Stromal cell of bone marrow (primary cell): ENCODE data around the gene TMEM43.
A peak's percentile ranks its signal among the peaks of the same experiment; 100 is the strongest.

Source experiments
- DNase-seq: peaks from one replicate; pipeline ENCODE4 v3.0.0-alpha.2; 2012; ENCODE audit warnings: low read depth

TMEM43 gene

GRCh38 chr3:14138109-14138877 lies 13.4 kb downstream of the TMEM43 start:
- no peak for DNase-seq

GRCh38 chr3:14138878-14139655 lies 14.2 kb downstream of the TMEM43 start:
- DNase-seq, result no peak

GRCh38 chr3:14139771-14140170 lies 14.9 kb downstream of the TMEM43 start:
- DNase-seq, result no peak

GRCh38 chr3:14140668-14141067 lies 15.8 kb downstream of the TMEM43 start:
- no peak for DNase-seq

- DNase-seq, result no peak
Measured at GRCh38 chr3:14141144-14141543, 16.3 kb downstream of the TMEM43 start.

- no peak for DNase-seq
Measured at GRCh38 chr3:14141602-14142341, 16.9 kb downstream of the TMEM43 start.

GRCh38 chr3:14142567-14143270 lies 17.9 kb downstream of the TMEM43 start:
- DNase-seq, result no peak

GRCh38 chr3:14143271-14144225 lies 18.7 kb downstream of the TMEM43 start:
- peak; percentile 81 for DNase-seq

- DNase-seq, result peak; percentile 99
Measured at GRCh38 chr3:14144423-14145075, 19.7 kb downstream of the TMEM43 start.

GRCh38 chr3:14145236-14145635 lies 20.4 kb downstream of the TMEM43 start:
- peak; percentile 23 for DNase-seq

- DNase-seq, result no peak
Measured at GRCh38 chr3:14145670-14146380, 21.0 kb downstream of the TMEM43 start.

GRCh38 chr3:14146381-14147065 lies 21.7 kb downstream of the TMEM43 start:
- no peak for DNase-seq

- DNase-seq, result no peak
Measured at GRCh38 chr3:14147066-14147435, 22.2 kb downstream of the TMEM43 start.

GRCh38 chr3:14147617-14148016 lies 22.8 kb downstream of the TMEM43 start:
- DNase-seq, result no peak

GRCh38 chr3:14148041-14148985 lies 23.5 kb downstream of the TMEM43 start:
- DNase-seq, result no peak

- no peak for DNase-seq
Measured at GRCh38 chr3:14150078-14150477, 25.2 kb downstream of the TMEM43 start.

GRCh38 chr3:14150491-14151230 lies 25.8 kb downstream of the TMEM43 start:
- DNase-seq, result no peak
